GM12801 (cell line): Measurements from ENCODE around the gene KCNC2.

Source experiments
- TF ChIP-seq, protein P1 (sequence below): IDR thresholded peaks from one replicate; pipeline ENCODE4 v1.5.1; 2011; ENCODE audit warnings: control low read depth; ENCODE audit not compliant: insufficient read length; ENCODE audit errors: extremely low read depth

KCNC2 gene

DNA sequence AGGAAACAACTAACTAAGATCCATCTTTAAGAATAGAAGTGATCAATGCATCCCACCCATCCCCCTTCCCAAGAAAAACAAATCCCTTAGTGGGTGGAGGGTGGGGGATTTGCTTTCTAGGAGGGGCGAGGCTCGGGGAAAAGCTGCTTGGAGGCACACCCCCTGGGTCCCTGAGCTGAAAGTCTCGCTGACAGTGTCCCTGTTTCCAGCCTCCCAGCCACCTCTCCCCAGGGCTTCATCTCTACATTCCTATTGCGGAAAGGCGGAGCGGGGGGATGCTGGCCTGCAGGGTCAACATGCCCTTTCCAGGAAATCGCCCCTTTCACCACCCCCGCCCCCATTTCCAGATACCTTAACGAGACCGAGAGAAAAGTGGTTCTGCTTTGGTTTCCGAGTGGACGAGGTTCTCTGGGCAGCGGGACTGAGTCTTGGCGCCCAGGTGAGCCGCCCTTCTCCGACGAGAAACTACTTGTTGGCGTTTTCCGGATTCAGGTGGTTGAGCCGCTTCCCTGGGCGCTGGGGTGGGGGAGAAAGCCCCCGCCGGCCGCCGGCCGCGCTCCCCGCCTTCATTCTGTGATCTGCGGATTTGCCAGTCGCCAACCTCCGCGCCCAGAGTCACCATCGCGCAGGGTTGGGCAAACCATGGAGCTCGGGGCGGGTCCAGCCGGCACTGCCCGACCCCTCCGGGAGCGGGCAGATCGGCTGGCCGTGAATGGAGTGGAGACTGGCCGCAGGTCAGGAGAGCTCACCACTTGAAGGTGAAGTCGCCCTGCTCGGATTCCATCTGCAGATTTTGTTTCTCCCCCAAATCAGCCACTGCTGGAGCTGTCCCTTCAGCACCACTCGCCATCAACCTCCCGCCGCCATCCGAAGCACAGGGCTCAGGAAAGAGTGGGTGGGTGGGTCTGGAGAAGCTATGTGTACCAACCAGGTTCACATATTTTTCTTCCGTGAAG is 505 bp downstream of the KCNC2 start:
- TF ChIP-seq, protein P1, sequence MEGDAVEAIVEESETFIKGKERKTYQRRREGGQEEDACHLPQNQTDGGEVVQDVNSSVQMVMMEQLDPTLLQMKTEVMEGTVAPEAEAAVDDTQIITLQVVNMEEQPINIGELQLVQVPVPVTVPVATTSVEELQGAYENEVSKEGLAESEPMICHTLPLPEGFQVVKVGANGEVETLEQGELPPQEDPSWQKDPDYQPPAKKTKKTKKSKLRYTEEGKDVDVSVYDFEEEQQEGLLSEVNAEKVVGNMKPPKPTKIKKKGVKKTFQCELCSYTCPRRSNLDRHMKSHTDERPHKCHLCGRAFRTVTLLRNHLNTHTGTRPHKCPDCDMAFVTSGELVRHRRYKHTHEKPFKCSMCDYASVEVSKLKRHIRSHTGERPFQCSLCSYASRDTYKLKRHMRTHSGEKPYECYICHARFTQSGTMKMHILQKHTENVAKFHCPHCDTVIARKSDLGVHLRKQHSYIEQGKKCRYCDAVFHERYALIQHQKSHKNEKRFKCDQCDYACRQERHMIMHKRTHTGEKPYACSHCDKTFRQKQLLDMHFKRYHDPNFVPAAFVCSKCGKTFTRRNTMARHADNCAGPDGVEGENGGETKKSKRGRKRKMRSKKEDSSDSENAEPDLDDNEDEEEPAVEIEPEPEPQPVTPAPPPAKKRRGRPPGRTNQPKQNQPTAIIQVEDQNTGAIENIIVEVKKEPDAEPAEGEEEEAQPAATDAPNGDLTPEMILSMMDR: no peak

DNA sequence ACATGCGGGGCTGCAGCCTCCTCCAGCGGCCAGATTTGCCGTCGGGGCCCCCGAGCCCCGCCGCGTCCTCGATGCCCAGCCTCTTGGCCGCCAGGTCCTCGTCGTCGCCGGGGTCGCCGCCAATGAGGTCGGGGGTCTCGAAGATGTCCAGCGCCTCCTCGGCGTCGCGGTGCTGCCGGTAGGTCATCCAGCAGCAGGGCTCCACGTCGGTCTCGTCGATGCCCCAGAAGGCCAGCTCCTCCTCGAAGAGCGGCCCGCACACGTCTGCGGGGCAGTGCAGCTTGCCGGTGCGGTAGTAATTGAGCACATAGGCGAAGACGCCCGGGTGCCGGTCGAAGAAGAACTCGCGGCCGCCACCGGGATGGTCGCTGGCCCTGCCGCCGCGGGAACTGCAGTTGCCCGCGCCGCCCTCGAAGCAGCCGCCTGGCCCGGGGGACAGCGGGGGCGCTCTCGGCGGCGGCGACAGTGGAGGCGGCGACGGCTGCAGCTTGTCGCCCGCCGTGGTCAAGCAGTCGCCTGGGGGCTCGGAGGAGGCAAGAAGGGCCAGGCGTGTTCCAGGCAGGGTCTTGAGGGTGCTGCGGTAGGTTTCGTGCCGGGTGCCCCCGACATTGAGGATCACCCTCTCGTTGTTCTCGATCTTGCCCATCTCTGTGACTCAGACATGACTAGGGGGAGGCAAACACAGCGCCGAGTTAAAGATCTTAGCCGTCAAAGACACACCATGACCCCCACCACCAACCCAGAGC is 2.1 kb downstream of the KCNC2 start:
- TF ChIP-seq, protein P1: no peak

DNA sequence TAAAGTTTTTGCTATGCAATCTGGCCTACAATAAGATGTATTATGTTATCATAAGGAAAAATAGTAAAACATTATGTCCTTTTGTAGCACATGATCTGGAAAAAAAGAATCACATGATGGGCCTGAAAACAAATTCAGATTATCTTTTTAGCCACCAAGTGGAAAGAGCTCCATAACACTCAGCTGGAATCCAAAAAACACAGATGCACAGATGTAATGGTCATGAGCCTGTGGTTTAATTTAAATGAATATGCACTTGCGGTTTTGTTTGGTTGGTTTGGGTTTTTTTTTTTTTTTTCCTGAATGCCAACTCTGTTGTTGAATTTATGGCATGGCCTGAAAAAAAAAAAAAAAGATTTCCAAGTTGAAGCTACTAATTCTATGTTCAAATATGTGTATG is 4.1 kb downstream of the KCNC2 start:
- TF ChIP-seq, protein P1: no peak

DNA sequence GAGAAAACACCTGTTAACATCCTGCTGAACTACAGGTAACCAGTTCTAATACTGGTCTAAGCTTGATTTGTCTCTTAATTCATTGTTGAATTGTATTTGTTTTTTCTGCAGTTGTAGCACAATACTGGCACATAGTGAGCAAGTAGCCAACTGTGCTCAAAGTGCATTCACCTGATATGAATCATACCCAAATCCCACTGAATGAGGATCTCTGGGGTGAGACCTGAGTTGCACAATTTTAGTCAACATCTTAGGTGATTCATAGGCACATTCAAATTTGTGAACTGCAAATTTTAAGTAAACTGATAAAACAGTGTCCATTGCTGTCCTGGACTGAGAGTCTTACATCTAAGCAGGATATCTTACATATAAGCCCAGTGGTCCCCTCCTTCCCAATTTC is 12.8 kb downstream of the KCNC2 start:
- TF ChIP-seq, protein P1: no peak

DNA sequence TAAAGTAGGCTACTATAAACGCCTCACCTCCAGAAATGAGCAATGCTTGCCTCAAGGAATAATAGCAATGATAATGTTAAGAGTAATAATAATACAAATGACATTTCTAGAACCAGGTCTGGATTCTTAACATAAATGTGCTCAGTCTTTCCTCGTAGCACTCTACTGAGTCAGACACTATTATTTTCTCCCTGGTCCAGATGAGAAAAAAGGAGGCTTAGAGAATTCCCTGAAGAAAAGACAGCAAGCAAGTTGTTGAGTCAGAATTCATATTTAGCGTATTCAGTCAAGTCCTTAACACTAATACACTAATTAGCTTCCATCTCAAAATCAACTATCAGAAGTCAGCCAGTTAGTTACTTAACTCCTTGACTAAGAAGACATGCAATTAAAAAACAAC is 13.2 kb downstream of the KCNC2 start:
- TF ChIP-seq, protein P1: no peak

DNA sequence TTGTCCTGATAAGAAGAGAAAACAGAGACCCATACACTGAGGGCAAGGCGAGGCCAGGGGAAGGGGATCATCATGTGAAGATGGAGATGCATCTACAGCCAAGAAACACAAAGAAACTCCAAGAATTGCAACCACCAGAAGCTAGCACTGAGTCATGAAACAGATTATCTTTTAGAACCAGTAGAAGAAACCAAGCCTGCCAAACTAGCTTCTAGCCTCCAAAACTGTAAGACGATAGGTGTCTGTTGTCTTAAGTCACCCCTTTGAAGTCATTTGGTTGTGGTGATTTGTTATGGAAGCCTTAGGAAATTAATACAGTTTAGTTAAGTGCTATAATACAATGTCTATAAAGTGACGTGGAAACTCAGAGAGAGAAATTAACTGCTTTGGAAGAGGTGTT is 15.4 kb downstream of the KCNC2 start:
- TF ChIP-seq, protein P1: no peak

DNA sequence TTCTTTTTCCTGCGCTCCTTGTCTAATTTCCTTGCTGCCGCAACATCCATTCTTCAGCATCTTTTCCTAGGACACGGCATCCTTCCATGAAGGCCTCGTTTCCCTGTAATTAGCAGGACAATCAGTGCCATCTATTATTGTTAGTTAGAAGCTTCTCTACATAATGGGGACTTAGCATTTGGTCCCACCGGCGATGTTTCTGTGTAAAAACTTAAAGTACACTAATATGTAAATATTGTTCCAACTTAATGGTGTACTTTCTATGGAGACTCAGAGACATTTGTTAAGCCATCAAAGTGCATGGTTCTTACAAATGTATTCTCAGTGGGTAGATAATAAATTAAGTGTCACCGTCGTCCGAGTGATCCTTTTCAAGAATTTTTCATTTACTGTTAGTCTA is 17.4 kb downstream of the KCNC2 start:
- TF ChIP-seq, protein P1: no peak
